HTR-8/SVneo (cell line): ENCODE measurements around the gene XKR3.
"Not testable (repeated sequence)": the region's sequence is repeated elsewhere in the genome, so short reads cannot be mapped to it uniquely, and the experiment has no call there.

Experiments used
- DNase-seq: peaks from one replicate; pipeline ENCODE4 v3.0.0; 2011; ENCODE audit warnings: low spot score, mixed read lengths; ENCODE audit not compliant: insufficient read length
- FAIRE-seq: peaks from 2 replicates; lab custom pipeline; 2011; peaks lifted over from hg19 to GRCh38; lab: Jason Lieb, UNC

The XKR3 gene

GRCh38 chr22:16824716-16825687 is at the start of gene XKR3:
XKR3 (minus strand) TSS chr22:16825411; CDS start chr22:16808073, 17,338 bp downstream.
- peak; percentile 33 for FAIRE-seq
- DNase-seq = no peak

GRCh38 chr22:16869640-16870039 is 44.4 kb upstream of the XKR3 start:
- not testable (repeated sequence) for DNase-seq, FAIRE-seq

- FAIRE-seq (no peak), DNase-seq (no peak)
These were observed 41.0 kb upstream of the XKR3 start for GRCh38 chr22:16866167-16866566.

- FAIRE-seq, DNase-seq: not testable (repeated sequence)
These were observed 31.6 kb upstream of the XKR3 start for GRCh38 chr22:16856851-16857250.

GRCh38 chr22:16854631-16855030 is 29.4 kb upstream of the XKR3 start:
- DNase-seq = no peak
- FAIRE-seq = no peak

- not testable (repeated sequence) for DNase-seq, FAIRE-seq
These were observed 26.2 kb upstream of the XKR3 start for GRCh38 chr22:16851268-16851996.

GRCh38 chr22:16847271-16847670 is 22.1 kb upstream of the XKR3 start:
- FAIRE-seq (no peak), DNase-seq (no peak)

GRCh38 chr22:16845881-16846280 is 20.7 kb upstream of the XKR3 start:
- FAIRE-seq = no peak

GRCh38 chr22:16845465-16845864 is 20.3 kb upstream of the XKR3 start:
- DNase-seq (no peak), FAIRE-seq (no peak)

More at GRCh38 chr22:16845881-16846280, 20.7 kb upstream of the XKR3 start:
- DNase-seq = no peak

- FAIRE-seq (no peak), DNase-seq (no peak)
These were observed 19.3 kb upstream of the XKR3 start for GRCh38 chr22:16844529-16844928.

- DNase-seq (no peak), FAIRE-seq (no peak)
These were observed 12.9 kb upstream of the XKR3 start for GRCh38 chr22:16838073-16838472.

GRCh38 chr22:16834971-16835370 is 9.8 kb upstream of the XKR3 start:
- no peak for FAIRE-seq

GRCh38 chr22:16831257-16831656 is 6.0 kb upstream of the XKR3 start:
- no peak for FAIRE-seq
- no peak for DNase-seq

More at GRCh38 chr22:16834971-16835370, 9.8 kb upstream of the XKR3 start:
- no peak for DNase-seq

- FAIRE-seq (no peak), DNase-seq (no peak)
These were observed 4.8 kb upstream of the XKR3 start for GRCh38 chr22:16829985-16830384.

GRCh38 chr22:16828876-16829275 is 3.7 kb upstream of the XKR3 start:
- FAIRE-seq (no peak), DNase-seq (no peak)

GRCh38 chr22:16827506-16827905 is 2.3 kb upstream of the XKR3 start:
- DNase-seq (no peak), FAIRE-seq (no peak)

- FAIRE-seq (no peak), DNase-seq (no peak)
These were observed 6.0 kb downstream of the XKR3 start for GRCh38 chr22:16819249-16819648.

- DNase-seq (no peak), FAIRE-seq (no peak)
These were observed 6.7 kb downstream of the XKR3 start for GRCh38 chr22:16818538-16818937.

- DNase-seq (no peak), FAIRE-seq (no peak)
These were observed 10.1 kb downstream of the XKR3 start for GRCh38 chr22:16815073-16815472.

- FAIRE-seq (no peak), DNase-seq (no peak)
These were observed 14.9 kb downstream of the XKR3 start for GRCh38 chr22:16810188-16810802.

GRCh38 chr22:16808744-16809143 is 16.5 kb downstream of the XKR3 start:
- FAIRE-seq = no peak

More at GRCh38 chr22:16808744-16809143, 16.5 kb downstream of the XKR3 start:
- DNase-seq = no peak
